ENCODE results near the gene MTHFSD.

The MTHFSD gene

DNA sequence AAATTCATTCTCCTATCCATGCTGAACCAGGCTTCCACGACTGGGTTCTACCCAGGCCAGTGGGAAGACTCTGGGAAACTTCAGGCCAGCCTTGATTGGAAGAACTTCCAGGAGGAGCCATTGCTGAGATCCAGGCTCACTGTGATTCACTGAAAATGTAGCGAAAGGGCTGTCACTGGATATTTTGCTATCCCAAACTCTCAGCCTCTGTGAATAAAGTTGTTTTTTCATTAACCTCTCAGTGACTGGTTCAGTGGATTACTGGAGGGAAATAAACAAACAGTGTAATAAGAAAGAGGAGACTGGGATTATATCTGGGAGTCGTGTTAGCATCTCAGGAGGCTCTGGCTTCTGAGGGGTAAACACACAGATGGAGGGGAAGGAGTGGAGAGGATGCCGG is 26.4 kb upstream of the MTHFSD start:
- DNase-seq: no peak

DNA sequence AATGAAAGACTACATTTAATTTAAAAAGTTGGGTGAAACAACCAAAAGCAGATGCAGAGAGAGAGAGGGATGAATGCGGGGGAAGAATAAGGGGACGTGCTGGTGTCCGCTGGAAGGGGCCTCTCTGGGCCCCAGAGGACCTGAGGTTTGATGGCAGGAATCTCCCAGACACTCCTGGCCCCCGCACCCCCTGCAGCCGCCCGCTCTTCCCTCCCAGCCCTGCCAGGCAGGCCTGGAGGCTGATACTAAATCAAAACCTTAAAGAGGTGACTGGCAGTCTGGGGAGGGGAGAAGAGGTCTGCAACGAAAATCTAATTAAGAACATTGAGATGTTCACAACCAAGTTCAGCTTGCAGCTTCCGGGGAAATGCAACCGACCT is 25.7 kb upstream of the MTHFSD start:
- no peak for DNase-seq

DNA sequence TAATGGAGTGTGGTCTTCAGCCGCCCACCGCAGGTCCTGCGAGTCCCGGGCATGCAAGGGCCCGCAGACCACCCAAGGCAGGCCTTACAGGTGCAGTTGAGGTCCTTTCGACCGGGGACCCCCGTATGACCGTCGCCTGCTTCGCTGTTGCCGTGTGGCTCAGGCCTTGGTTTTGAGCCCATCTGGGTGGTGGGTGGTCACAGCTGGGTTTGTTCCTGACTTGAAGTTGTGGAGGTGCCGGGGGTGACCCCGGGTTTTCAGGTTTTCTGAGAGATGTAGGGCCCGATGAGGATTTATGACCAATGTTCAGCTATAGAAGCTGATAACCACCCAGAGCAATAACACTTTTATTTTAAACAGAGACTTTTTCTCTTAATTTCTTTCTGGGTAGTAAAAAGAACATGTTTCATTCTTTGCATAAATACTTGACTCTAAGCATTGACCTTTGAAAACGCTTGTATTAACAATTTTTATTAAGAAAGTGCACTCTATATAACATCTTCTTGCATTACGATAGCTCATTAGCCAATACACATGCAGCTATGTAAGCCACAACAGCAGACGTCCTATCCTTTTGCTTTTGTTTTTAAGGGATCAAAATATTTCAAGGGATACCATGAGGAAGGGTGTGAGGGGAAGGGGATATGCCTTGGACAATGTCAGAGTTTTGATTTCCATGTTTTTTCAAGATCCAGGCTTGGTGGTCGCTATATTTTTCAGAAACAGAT is 25.2 kb upstream of the MTHFSD start:
- DNase-seq: no peak

DNA sequence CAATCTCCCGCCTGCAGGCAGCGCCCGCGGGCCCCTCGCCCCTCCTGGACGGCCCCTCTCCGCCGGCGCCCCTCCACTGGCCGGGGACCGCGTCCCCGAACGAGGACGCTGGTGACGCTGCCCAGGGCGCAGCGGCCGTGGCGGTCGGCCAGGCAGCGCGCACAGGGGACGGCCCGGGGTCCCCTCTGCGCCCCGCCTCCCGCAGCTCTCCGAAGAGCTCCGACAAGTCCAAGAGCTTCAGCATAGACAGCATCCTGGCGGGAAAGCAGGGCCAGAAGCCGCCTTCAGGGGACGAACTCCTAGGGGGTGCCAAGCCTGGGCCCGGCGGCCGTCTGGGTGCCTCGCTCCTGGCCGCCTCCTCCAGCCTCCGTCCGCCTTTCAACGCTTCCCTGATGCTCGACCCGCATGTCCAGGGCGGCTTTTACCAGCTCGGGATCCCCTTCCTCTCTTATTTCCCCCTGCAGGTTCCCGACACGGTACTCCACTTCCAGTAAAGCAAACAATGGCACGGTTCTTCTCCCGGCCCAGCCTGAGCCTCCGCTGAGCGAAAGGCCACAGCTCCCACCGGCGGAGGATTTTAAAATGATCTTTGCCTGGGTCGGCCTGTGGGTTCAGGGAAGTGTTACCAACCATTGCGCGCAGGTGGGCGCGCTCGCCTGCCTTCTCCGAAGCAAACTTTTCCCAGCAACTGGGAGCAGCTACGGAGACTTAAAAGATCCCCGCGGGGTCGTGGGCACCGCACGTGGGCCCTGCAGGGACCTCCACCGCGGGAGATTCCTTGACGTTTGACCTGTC is 24.4 kb upstream of the MTHFSD start:
- DNase-seq: no peak

DNA sequence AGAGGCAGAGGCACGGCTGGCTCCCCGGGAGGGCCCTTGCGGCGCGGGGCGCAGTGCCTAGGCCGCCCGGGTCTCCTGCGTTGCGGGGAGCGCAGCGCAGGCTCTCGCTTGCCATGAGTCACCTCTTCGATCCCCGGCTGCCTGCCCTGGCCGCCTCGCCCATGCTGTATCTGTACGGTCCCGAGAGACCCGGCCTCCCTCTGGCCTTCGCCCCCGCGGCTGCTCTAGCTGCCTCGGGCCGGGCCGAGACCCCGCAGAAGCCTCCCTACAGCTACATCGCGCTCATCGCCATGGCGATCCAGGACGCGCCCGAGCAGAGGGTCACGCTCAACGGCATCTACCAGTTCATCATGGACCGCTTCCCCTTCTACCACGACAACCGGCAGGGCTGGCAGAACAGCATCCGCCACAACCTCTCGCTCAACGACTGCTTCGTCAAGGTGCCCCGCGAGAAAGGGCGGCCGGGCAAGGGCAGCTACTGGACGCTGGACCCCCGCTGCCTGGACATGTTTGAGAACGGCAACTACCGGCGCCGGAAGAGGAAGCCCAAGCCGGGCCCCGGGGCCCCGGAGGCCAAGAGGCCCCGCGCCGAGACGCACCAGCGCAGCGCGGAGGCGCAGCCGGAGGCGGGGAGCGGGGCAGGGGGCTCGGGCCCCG is 23.7 kb upstream of the MTHFSD start:
- DNase-seq: no peak

DNA sequence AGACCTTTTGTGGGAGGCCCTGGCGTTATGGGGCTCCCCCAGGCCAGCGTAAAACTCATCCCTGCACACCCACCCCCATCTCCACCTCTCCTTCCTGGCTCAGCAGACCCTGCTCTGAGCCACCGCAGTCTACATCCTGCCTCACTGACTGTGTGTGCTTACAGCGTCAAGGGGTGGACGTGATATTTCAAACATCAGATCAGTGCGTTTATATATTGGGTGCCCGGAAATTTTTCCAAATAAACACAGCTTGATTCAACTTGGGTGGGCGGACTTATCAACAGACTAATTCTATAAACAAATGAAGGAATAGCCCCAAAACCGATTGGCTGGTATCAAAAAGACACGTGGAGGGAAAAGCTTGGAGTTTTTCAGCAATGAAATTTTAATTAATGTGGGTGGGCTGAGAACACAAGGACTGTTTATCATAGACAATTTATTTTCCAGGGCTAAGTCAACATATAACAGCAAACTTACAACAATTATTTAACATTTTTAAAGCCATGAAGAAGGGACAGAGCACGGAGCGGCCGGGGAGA is 23.1 kb upstream of the MTHFSD start, which contains the start of gene FOXL1:
TSS of gene FOXL1 (plus strand) at position 489 of the 539 bp plus-strand sequence. CDS start 175 bp downstream, outside the sequence.
- no peak for DNase-seq

DNA sequence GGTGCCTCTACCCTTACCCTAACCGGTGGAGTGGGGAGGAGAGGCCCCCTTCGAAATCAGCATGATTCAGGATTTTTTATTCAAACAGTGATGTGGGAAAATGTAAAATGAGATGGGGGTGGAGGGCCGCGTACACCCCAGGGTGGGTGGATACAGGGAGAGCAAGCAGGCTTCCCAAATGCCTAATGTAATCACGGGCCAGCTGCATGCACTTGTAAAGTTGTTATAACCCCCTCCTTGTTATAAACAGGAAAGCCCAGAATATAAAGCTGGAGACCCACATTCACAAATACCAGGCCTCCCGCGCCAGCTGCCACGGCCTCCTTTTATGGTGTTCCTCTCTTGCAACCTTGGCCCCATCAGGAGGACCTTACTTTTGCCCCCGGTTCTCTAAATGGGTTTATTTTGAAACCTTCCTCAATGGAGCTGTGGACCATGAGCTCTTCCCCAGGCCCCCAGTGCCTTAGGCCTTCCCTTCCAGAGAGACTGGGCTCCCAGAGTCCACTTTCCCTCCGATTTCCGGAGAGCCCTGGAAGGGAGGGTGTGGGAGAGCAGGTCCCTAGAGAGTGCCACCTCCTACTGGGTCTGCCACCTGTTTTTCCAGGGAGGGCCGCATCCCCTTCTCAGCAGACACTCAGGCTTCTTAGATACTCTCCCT is 22.4 kb upstream of the MTHFSD start:
- no peak for DNase-seq

DNA sequence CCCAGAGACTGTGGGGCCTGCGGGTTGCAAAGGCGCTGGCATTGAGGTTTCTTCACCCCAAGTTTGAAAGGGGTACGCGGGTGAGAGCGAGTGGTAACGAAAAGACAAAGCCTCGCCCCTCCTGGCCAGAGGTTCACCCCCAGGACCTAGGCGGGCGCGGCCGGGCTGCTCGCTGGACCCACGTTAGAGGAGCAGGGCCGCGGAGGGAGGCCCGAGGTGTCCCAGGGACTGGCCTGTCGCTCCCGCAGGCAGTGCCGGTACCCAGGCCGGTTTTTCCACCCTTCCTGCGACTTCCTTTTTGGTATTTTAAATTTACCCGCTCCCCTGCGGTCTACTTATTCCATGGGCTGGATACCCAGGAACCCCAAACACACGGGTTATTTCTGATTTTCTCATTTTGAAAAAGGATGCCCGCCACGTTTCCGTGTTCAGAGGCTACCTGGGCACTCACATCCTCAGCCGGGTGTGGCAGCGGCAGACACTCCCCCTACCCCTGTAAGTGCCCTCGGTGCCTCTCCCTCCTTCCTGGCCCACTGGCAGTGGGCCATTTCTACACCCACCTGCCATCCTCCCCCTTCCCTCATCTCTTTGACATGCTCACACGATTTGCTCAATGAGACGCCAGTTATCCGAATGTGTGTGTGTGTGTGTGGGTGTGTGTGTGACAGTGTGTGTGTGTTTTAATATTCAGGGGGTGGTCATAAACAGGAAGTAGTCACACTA is 21.7 kb upstream of the MTHFSD start:
- DNase-seq: no peak

DNA sequence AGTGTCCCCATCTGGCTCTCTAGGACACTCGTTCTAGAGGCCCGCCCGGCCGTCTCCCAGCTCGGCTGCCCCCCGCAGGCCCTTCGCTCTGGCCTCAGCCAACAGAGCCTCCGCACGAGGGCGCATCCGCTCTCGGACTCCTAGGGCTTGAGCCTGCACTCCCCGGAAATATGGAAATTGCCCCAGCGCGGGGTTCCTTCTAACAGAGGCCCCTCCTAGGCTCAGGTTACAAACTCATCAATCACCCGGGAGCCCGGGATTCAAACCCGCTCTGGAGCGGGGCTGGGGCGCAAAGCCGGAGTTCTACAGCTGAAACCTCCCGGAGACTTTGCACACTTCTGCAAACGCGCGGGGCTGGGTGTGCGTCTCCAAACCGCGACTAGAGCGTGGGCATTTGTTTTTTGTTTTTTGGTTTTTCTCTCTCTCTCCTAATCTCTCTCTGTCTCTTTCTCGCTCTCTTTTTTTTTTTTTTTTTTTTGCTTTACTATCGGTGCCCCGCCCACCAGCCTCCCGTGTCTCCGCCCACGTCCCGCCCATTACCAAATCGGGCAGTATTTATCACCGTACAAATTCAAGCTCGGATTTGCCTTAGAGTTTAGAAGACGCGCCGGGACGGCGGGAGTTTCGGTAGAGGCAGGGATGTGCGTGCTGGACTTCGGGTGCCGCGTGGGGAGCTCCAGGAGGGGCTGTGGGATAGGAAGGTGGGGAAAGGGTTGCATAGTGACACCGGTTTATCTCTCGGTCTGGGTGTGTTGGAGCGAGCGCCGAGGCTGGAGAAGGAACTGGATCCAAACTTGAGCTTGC is 20.9 kb upstream of the MTHFSD start:
- no peak for DNase-seq

DNA sequence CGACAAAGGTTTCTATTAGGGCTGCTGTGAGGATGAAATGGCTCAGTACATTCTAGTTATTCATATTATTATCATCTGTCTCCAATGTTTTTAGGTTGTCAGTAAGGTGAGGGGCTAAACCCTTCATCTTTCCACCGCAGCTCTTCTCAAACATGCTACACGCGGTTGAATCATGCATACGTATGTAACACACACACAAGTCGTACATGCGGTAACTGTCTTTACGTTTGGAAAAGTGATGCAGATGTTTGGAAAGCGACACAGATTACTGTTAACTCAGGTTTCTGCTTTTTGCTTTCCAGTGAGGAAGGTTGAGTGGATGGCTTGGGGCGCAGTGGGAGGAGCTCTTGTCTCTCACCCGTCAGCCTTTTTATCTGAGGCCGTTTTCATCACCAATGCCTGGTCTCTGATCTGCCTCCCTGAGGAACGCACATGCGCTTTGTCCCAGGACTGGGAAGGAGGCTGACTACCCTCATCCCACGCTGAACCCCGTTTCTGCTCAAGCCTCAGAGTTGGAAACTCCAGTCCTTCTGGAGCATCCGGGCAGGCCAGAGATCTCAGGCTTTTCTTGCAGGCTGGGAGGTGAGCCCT is 20.2 kb upstream of the MTHFSD start:
- no peak for DNase-seq

DNA sequence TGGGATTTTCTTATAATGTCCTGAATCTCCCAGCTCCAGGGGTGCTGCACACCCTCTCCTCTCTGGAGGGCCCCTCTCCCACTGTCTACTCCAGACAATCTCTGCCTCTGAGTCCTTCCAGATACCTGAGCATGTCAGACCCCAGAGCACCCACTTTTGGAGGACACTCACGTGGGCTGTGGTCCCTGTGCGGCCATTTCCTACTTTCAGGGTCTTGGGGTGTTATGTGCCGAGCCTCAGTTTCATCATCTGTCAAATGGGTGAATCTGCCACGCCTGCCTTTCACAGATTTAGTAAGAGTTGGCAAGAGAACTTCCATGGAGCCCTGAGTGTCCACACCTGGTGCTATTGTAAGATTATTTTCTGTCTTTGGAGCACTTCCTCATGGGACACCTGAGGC is 19.6 kb upstream of the MTHFSD start:
- no peak for DNase-seq

DNA sequence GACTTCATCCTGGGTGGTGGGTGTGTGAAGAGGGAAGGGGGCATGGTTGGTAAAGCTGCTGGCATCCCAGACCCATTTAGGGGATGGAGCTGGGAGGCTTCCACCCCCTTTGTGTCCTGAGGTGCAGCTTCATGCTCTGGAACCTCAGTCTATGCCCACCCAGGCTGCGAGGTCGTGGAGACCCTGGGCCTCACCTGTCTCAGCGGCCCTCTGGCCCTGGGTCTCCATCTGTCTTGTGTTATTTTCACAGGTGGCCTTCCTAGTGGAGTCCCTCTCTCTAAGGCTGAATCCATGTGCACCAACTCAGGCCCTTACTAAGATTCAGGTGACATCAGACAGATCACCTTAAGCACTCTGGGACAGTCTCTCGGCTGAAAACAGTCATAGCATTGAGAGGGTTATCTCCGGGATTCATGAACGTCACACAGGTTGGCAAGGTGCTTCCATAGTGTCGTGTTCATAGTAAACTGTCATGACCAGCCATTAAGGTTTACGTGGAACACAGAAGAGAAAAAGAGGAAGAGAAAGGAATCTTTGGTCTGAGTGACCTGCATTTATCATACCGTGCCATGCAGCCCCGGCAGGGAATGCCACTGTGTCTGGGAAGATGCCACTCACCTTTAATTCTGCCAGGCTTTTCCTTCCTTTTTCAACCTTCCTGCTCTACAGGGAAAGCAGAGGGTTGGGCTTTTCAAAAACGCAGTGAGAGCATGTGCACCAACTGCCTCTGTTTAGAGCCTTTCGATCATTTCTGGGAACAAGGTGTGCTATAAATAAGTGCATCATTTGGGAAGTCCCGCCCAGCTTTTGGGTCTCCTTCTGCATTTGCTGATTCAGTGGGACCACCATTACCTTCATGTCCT is 18.8 kb upstream of the MTHFSD start:
- DNase-seq: no peak

DNA sequence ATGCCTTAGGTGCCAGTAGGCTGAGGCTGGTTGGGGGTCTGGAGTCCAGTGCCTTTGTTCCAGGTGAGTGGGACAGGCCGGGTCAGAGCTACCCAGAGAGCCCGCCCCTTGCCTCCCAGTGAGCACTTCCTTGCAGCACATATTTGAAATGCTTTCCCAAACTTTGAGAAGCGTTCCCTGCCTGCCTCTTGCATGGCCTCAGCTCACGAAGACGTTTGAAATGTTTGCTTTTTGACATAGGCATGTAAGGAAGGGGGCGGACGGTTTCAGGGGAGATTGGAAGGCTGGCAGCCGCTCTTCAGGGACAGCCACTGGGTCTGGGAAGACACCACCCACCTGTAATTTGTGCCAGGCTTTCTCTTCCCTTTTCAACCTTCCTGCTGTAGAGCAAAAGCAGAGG is 18.2 kb upstream of the MTHFSD start:
- no peak for DNase-seq

DNA sequence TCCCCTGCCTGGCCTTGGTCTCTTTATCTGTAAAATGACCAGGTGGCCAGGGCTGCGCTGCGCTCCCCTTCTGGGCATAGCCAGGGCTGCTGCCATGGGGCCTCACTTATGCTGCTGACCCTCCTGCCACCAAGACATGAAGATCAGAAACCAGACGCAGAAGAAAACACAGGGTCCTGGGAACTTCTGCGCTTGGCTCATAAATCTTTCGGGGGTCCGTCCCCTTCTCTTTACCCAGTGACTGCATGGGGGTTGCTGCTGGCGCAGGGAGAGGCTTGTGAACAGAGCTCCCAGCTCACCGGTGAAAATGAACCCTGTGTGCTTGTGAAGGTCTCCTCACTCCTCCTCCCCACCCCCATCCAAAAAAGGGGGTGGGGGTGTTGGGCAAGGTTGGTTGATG is 17.6 kb upstream of the MTHFSD start:
- DNase-seq: no peak

DNA sequence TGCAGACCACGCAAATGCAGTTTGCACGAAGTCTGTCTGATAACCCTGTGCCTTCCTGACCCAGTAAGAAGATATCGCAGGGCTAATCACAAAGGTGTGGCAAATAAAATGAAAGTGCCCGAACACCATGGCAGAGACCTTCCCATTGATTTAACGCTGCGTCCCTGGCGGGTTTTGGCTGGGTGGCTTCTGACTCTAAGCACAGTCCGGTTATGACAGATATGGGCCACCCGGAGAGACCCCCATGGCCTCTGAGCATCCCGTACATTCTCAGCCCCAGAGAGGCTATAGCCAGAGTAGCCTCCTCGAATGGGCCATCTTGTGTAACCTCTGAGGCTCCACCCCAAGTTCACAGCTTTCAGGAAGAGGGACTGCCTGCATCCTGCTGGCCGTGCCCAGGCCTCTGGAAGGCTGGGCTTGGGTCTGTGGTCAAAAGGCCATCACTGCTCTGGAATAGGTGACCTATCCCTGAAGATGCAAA is 17.0 kb upstream of the MTHFSD start:
- no peak for DNase-seq

DNA sequence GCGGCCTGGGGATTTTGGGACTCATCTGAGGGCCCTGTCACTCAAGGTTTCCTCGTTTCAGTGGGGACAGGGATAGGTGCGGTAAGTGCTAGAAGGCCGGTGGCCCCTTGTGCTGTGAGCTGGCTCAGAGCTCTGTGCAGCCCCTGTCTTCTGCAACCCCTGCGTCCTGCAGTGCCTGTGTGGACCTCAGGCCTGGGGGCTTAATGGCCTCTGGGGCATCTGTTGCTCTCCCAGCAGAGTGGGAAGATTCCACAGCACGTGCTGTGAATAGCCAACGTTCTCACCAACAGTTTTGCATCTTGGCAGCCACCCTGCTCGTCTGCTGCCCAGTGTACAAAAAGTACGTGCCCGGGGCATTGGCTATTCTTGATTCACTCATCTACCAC is 16.5 kb upstream of the MTHFSD start:
- no peak for DNase-seq

DNA sequence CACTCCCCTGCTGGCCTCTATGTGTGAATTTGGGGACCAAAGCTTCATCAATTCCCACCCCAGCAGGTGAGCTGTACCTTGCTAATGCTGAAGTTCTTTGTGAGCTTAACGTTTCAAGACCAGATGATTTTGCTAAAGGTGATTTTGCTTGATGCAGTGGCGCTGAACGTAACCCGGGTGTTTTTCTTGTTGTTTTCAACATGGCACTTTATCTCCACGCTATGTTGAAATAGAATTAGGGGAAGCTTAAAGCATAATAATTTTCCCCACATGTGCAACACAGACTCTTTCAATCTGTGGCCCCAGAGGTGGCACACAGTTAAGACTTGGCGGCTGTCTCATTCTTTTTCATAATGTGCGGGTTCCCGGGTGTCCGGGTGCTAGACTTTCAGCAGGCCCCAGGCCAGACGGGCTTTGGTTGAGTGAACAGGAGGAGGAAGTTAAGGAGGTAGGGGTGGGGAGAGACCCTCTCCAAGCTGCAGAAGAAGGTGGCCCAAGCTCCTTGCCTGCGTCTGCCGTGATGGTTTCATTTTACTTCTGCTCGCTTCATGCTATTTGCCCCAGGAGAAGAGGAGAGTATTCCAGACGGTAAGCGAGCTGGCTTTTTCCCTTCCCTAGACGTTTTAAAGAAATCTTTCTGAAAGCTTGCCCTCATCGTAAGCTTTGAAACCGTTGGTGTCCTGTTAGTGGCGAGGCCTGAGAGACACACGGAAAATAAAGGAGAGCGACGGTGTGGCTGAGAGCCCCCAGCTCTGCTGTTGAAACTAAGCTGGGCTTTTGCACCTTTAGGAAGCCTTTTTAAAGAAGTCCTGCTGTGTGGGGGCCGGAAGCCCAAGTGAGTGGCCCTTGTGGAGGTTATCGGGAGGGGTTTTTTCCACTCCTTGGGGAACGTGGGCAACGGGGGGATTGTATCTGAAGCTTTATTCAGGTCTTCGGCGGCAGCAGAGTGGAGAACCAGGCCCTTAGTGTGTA is 15.8 kb upstream of the MTHFSD start:
- DNase-seq: no peak

DNA sequence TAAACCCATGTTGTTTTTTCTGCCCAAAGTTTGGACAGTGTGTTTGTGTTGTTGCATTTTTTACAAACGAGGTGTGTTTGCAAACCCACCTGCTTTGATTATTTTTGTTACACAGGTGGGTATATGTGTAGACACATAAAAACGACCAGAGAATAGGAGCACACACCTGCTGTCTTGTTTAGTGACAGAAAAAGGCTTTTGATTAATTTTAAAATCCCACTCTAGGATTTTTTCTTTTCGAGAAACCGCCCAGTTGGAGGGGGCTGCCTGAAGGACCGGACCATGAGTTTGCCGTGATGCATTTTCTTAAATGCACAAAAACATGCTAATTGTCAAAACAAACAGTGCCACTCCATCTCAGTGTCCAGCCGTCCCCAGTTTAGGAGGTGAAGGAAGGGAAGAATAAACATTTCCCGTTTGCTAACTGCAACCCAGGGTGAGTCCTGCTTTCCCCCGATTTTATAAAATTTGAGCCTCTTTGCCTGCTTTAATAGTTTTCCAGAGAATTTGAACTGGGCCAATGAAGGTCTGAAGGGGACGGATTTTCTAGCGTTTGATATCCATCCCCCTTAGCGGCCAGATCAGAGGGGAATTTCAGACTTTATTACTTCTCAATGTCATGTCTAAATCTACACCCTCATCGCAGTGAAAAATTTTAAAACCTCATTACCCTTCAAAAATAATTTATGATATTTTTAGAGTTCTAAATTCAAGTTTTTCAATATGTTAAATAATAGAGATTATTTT is 14.8 kb upstream of the MTHFSD start:
- DNase-seq: no peak
